GM21390 (cell line): ENCODE measurements around the gene OR52B6.
"Not testable (repeated sequence)": the region's sequence is repeated elsewhere in the genome, so short reads cannot be mapped to it uniquely, and the experiment has no call there.

Experiments used
- ATAC-seq: cut with Tn5 transposase; IDR thresholded peaks from one replicate; pipeline ENCODE4 v1.9.1; 2021; ENCODE audit not compliant: unreplicated experiment

Gene OR52B6, protein sequence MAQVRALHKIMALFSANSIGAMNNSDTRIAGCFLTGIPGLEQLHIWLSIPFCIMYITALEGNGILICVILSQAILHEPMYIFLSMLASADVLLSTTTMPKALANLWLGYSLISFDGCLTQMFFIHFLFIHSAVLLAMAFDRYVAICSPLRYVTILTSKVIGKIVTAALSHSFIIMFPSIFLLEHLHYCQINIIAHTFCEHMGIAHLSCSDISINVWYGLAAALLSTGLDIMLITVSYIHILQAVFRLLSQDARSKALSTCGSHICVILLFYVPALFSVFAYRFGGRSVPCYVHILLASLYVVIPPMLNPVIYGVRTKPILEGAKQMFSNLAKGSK

DNA sequence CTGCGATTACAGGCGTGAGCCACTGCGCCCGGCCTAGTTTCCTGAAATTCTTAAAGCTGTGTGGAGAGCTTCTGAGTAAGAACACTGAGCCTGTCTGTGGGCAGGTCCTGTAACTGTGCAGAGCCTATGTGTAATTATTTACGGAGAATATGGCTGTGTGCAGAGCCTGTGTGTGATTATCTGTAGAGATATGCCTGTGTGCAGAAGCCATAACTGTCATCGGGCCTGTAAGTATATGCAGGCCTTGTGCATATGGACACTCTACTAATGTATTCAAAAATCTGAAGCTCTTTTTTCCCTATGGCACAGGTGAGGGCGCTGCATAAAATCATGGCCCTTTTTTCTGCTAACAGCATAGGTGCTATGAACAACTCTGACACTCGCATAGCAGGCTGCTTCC lies at the start of gene OR52B6:
Gene OR52B6, plus strand, starts transcription at position 301 of the 400 bp plus-strand sequence. Its CDS starts 0 bp downstream, at position 301.
- ATAC-seq = no peak

DNA sequence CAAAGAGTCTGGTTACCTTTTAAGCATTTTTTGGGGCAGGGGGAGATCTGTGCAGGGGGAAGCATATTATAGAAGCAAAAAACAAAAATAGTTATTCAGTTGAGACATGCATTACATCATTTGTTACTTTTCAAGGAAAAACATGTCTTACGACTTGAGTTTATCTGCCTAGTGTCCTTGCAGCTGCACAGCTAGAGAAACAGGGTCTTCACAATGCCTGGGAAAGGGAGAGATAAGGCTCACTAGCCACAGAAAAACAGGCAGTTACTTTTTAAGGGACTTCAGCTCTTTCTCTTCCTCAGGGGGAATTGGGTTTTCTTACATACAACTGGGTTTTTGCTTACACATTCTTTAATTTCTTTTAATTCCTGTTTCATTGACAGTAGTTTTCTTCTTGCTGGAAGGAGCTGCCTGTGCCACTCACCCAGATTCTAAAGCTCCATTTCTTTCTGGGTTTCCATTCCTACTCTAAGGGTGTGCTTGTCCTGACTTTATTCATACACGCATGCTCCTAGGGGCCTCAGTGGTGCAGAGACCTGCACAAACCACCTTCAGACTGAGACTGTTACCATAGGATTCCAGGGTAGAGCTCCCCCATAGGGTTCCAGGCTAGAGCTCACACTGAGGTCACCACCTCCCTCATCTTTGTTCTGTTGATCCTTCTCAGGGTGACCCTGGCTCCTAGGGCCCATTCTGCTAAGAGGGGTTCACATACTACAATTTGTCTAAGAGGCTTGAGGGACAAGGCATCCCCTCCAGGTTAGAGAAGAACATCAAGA lies 49.4 kb upstream of the OR52B6 start:
- ATAC-seq = no peak

DNA sequence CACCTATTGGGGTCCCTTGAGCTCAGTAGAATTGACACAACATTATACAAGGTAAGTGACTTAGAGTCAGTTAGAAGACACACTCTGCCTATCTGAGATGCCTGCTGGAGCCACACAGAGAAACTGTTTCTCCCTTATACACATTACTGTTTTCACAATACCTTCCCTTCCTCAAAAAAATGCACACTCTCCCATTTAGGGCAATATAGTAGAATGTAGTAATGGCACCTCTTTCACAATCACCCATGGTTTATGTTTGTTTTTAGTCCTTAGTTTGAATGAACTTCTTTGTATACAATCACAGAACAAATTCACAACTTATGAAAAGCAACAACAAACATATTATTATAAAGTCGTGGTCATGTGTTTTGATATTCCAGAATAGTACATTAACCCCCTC lies 46.6 kb upstream of the OR52B6 start:
- no peak for ATAC-seq

DNA sequence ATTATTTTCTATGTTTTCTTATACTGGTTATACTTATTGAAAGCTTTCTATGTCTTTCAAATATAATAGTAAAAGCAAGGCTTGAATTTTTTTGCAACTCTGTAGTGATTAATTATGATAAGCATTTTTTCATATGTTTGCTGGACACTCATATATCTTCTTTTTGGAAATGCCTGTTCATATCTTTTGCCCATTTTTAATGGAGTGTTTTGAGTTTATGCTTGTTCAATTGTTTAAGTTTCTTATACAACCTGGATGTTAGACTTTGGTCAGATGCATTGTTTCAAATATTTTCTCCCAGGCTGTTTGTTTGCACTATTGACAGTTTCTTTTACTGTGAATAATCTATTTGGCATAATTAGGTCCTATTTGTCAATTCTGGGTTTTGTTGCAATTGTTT lies 44.2 kb upstream of the OR52B6 start:
- no peak for ATAC-seq

DNA sequence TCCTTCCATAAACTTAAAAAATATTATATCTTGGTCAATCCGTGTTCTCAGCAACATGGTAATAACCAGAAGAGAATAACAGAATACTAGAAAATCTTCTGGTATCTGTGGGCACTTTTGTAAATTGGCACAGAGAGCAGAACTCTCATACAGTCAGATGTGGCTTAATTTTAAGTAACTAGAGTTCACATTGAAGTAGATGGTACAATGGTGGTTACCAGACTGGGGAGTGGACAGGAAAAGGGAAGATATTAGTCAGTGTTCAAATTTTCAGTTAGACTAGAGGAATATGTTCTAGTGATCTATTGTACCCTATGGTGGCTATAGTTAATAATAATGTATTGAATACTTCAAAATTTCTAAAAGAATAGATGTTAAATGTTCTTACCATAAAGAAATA lies 39.2 kb upstream of the OR52B6 start:
- ATAC-seq = no peak

DNA sequence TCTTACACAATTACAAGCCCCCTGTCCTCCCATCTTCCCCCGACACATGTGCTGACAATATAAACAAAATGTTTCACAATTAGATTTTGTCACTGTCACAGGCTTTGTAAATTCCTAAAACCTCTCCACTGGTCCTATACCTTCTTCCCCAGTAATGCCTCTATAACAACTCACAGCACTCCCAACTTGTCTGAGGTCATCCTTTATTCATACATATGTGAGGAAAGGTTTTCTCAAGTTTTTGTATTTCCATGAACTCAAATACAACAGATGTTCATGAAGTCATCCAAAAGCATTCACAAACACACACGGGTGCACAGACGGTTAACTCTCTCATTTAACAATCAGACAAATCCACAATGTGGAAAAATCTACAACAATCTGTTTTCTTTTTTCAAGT lies 34.2 kb upstream of the OR52B6 start:
- ATAC-seq = no peak

DNA sequence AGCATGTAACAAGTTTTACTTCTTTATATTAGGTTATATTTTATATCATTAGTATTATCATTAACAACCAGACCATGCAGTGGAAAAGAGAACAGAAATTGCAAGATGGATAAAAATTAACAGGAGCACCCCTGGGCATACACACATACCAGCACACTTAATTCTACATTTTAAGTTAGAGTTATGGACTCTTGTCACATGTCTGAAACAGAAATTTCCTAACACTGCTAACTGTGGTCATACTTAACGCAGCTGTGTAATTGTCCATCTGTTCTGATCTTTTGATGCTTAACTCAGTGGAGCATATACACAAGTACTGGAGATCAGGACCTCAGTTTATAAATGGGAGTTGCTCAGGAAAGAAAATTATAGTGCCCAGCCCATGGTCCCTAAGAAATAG lies 32.7 kb upstream of the OR52B6 start:
- ATAC-seq = no peak

DNA sequence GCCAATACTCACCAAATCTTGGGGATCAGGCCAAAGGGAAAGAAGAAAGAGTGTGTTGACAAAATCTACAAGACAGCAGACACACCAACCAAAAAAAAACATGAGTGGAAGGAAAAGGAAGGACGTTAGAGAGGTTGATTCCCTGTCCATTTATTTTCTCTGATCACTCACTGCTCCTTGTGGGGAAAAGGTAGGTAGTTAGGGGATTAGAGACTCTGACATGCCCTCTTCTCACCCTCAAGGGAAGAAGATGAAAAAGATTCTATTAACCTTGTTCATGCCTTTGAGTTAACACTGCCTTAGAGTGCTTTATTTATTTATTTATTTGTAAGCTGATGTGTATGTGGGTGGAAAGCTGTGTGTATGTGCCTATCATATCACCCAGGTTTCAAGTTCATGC lies 32.2 kb upstream of the OR52B6 start, which contains the start of gene OR52H1:
Gene OR52H1, minus strand, starts transcription at position 101 of the 400 bp plus-strand sequence. CDS start 3,035 bp downstream, outside the sequence.
- no peak for ATAC-seq

DNA sequence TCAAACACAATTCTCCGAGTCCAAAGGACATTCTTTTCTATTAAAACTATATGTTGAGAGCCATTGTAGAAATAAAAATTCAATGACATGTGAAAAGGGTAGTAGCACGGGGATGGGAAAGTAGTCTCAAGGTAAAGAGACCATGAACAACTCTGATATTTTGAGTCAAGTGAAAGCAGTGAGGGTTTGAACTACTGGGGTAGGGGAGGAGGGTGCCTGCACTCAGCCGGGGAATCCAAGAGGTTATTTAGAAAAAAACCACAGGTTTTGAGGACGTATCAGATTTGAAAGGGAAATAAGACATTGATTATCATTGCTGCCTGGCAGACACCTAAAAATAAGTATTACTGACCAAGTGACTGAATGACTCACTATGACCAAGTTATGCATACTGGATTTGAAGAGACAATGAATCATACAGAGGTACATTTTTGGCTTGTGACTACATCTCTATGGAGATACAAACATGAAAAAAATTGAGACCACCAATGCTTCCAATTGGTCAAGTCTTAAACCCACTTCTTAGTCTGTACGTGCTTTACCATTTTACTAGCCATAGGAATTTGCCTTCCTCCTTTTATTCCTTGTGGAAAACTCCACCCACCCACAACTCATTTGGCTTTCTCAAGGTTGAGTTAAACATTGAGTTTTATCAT lies 30.1 kb upstream of the OR52B6 start:
- ATAC-seq = peak; percentile 63

DNA sequence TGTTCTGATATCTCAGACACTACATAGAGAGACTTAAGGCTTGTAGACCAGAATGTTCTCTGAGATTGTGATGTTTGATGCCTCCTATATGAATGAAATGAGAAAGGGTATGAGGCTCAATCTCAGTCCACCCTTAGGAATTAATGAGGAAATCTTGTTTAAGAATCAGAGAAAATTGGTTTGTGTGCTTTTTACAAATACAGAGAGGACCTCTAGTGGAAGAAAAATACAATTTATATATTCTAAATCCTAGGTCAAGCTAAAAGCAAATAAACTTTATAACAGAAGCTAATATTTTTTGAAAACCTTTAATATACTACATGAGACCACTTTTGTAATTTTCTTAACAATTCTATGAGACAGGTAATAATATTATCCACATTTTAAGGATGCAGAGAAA lies 27.3 kb upstream of the OR52B6 start:
- no peak for ATAC-seq

DNA sequence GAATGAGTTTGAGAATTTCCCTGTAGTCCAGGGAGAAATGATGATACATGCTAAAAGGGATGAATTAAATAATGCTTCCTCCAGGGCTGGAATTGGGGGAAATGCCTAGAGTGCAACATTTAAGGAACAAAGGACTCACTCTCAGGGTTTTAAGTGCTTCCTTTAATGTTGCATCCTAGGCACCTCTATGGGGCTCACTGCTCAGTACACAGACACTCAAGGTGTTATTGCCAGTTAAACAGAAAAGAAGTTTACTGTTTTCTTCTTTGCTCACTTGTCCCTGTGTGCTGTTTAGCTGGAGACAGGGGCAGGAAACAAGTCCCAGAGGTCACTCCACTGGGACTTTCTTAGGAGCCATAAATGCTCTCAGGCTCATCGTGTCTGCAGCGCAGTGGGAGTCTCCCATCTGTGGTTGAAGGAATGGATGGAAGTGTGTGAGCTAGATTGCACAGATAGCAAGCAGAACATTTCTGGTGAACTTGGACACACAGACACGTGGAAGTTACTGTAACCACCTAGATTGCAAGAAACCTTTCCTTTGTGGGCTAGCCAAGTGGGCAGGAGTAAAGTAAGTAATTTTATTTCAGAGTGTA lies 24.0 kb upstream of the OR52B6 start:
- ATAC-seq = no peak

DNA sequence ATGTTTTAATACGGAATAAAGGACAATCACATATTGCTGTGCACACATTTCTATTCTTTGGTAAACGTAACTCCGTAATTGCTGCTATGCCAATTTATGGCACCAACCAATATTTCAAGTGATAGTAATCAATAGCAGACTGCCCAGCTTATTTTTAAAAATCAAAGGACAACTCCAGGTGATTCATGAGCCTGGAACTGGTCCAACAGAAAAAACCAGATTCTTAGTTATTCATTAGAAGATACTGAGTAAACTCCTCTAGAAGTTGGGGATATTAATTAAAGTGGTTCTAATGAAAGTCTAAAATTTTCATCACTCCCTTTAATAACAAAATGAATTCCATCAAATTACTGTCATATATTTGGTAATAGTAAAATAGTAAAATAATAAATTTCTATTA lies 22.9 kb upstream of the OR52B6 start:
- ATAC-seq = no peak

DNA sequence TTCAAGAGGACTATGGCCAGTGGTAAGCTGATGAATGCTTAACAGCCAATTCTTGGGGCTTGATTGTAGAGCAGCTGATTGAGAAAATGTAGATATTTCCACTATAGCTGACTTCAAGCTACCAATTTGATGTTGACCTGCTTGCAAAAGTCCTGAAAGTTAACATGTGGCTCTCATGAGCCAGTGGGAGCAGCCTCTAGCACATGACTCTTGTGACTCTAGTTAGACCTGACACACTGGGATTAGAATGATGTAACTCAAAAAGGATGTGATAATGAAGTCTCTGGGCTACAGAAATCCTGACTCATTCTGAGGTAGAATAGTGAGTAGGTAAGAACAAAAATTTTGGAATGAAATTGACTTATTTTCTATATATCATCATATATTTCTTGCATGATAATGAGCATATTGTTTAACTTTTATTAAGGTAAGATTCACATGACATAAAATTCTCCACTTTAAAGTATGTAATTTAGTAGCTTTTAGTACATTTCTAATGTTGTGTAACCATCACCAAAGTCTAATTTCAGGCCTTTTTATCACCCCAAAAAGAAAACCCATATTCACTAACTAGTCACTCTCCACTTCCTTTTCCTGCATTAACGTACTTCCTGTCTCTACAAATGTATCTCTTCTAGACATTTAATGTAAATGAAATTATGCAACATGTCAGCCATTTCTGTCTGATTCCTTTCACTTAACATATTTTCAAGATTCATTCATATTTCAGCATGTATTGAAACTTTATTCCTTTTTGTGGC lies 16.2 kb upstream of the OR52B6 start:
- no peak for ATAC-seq

DNA sequence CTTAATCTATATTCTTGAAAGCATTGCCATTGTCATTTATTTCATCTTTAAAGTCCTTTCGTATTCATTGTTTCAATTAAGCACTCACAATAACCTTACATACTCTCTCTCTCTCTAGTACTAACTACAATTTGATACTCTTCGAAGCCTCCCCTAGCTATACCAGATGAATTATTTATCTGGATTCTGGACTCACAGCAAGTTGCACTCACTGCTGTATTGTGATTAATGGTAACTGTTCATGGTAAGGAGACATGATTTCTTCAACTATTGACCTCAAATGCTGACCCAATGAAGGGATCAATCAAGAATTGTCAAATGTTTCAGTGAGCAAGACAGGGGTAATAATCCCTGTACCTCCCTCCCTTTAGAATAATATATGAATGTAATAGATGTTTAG lies 6.0 kb upstream of the OR52B6 start:
- no peak for ATAC-seq

DNA sequence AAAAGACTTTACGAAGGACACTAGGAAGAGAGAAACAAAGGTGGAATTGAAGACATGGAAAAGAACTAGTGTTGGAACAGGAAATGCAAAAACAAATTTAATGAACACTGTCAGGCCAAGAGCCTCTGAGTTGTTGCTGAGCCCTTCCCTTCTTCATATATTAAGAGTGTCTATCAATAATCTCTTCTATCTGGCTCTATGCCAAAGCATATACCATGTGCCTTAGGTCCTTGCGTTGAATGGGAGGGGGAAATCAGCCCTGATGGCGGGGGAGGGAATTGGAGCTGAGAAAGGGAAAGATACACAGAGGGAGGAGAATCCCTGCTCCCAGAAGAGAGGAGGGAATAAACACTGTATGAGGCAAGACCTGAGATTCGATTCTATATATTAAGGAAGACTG lies 5.5 kb upstream of the OR52B6 start:
- ATAC-seq = no peak

DNA sequence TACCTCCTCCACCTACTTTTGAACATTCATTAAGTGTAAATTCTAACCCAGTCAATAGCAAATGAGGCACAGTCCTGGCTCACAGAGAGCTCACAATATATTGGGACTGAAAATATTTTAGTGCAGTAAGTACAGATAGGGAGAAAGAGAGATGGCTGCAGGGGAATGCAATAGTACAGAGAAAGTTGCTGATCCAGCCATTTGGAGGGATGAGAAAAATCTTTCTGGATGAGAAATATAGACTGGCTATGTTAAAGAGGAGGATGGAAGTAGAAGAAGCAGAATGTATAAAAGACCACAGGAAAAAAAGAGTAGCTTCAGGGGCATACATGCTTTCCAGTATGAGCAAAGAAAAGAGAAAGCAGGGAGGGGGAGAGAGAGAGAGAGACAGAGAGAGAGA lies 3.6 kb upstream of the OR52B6 start:
- no peak for ATAC-seq

DNA sequence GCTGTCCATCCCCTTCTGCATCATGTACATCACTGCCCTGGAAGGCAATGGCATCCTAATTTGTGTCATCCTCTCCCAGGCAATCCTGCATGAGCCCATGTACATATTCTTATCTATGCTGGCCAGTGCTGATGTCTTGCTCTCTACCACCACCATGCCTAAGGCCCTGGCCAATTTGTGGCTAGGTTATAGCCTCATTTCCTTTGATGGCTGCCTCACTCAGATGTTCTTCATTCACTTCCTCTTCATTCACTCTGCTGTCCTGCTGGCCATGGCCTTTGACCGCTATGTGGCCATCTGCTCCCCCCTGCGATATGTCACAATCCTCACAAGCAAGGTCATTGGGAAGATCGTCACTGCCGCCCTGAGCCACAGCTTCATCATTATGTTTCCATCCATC lies 337 bp downstream of the OR52B6 start:
- ATAC-seq = no peak

DNA sequence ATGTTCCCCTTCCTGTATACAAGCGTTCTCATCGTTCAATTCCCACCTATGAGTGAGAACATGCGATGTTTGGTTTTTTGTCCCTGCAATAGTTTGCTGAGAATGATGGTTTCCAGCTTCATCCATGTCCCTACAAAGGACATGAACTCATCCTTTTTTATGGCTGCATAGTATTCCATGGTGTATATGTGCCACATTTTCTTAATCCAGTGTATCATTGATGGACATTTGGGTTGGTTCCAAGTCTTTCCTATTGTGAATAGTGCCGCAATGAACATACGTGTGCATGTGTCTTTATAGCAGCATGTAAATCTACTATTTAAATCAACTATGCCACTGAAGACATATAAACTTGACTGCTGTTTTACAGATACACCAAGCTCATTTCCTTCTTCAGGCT lies 3.8 kb downstream of the OR52B6 start:
- ATAC-seq = not testable (repeated sequence)

DNA sequence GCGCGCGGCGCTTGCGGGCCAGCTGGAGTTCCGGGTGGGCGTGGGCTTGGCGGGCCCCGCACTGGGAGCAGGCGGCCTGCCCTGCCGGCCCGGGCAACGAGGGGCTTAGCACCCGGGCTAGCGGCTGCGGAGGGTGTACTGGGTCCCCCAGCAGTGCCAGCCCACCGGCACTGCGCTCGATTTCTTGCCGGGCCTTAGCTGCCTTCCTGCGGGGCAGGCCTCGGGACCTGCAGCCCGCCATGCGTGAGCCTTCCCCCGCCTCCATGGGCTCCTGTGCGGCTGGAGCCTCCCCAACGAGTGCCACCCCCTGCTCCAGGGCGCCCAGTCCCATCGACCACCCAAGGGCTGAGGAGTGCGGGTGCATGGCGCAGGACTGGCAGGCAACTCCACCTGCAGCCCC lies 9.2 kb downstream of the OR52B6 start:
- not testable (repeated sequence) for ATAC-seq

DNA sequence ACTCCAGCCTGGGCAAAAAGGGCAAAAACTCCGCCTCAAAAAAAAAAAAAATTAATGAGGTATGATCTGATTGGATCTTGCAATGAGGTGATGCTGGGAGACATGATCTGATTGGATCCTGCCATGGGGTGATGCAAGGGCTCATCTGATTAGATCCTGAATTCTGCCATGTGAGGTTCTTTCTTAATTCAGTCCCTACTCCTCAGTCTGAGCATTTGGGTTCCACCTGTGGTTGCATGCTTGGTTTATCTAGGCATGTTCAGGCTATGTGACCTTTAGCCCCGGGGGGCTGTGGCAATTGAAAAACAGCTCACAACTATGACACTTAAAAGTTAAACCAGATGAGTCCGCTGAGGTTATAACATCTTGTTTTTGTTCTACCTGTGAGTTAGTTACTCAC lies 10.9 kb downstream of the OR52B6 start:
- no peak for ATAC-seq

DNA sequence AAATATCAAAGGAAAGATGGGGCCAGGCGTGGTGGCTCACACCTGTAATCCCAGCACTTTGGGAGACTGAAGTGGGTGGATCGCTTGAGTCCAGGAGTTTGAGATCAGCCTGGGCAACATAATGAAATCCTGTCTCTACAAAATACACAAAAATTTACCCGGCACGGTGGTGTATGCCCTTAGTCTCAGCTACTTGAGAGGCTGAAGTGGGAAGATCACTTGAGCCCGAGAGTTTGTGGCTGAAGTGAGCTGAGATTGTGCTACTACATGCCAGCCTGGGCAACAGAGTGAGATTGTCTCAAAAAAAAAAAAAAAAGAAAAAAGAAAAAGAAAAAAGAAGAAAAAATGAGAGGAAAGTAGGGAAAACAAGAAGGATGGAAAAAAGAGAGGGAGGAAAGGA lies 11.9 kb downstream of the OR52B6 start:
- ATAC-seq = no peak
